Hepatocyte (in vitro differentiated cells): ENCODE data around the gene FBXL20.

Experiments used
- EZH2phosphoT487 ChIP-seq: fragments of 200-600 bp; sonication (generic); IDR thresholded peaks from one replicate; pipeline ENCODE4 v1.6.1; 2018; ENCODE audit warnings: antibody characterized with exemption, mild to moderate bottlenecking, low read depth, moderate library complexity; ENCODE audit not compliant: unreplicated experiment, severe bottlenecking
- TF ChIP-seq, protein P1 (sequence below): fragments of 200-600 bp; sonication (generic); IDR thresholded peaks from 2 replicates; pipeline ENCODE4 v1.5.1; 2016; ENCODE audit warnings: antibody characterized with exemption, mild to moderate bottlenecking; ENCODE audit not compliant: poor library complexity

- no peak for TF ChIP-seq EZH2phosphoT487
- TF ChIP-seq, protein P1, sequence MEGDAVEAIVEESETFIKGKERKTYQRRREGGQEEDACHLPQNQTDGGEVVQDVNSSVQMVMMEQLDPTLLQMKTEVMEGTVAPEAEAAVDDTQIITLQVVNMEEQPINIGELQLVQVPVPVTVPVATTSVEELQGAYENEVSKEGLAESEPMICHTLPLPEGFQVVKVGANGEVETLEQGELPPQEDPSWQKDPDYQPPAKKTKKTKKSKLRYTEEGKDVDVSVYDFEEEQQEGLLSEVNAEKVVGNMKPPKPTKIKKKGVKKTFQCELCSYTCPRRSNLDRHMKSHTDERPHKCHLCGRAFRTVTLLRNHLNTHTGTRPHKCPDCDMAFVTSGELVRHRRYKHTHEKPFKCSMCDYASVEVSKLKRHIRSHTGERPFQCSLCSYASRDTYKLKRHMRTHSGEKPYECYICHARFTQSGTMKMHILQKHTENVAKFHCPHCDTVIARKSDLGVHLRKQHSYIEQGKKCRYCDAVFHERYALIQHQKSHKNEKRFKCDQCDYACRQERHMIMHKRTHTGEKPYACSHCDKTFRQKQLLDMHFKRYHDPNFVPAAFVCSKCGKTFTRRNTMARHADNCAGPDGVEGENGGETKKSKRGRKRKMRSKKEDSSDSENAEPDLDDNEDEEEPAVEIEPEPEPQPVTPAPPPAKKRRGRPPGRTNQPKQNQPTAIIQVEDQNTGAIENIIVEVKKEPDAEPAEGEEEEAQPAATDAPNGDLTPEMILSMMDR = no peak
Measured at GRCh38 chr17:39251997-39252396, 149.4 kb downstream of the FBXL20 start.
